ENCODE measurements around the gene SERPINI1.

Gene SERPINI1, protein sequence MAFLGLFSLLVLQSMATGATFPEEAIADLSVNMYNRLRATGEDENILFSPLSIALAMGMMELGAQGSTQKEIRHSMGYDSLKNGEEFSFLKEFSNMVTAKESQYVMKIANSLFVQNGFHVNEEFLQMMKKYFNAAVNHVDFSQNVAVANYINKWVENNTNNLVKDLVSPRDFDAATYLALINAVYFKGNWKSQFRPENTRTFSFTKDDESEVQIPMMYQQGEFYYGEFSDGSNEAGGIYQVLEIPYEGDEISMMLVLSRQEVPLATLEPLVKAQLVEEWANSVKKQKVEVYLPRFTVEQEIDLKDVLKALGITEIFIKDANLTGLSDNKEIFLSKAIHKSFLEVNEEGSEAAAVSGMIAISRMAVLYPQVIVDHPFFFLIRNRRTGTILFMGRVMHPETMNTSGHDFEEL

DNA sequence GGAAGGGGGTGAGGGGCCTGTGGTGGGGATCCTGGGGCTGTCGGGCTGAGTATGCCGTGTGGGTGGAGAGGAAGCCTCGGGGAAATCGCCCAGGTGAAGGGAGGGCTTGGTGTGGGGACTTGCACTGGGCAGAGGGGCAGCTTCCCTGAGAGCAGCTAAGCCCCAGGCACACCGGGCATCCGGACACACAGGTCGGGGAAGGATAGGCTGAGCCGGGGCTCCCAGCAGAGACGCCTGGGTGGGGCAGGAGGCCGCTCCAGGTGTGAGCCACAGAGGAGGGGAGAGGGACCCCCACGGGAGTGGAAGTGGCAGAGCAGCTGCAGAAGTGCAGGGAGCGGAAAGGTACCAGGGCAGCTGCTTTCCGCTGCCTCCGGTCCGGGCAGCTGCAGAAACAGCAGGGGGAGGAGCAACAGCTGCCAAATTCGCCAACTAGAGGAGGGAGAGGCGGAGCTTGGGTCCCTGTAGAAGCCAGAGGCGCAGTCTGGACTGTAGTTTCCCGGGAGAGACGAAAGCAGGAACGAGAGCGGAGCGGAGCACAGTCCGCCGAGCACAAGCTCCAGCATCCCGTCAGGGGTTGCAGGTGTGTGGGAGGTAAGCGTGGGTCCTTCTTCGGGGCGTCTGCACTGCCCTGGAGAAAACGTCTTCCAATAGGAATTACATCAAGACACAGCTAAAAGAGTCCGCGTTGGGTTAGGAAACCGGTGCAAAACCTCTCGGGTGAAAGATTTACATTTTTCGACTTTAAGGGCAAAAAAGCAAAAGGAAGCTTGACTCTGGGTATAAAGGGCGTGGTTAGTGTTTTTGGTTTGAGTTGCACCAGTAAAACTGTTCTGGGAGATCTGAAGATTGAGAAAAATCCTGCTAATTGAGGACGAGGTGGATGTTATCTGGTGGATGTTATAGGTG, at the start of gene SERPINI1:
Gene SERPINI1 (plus strand): TSS at position 489 of the 906 bp plus-strand sequence. CDS start 53,408 bp downstream, outside the sequence.
- Histone ChIP-seq H3K4me3 (peak within 1 kb of the TSS; percentile 70 to 78), H3K4me1 (peaks cover 0 to 37% (median 10%) of the 10 kb centered on the region in 4 donors), H3K9me3 (no peaks in the 10 kb centered on the region), H3K36me3 (no peaks in the 10 kb centered on the region), H3K27me3 (no peaks in the 10 kb centered on the region), H3K27ac (peak within 1 kb of the TSS; percentile 90 to 95)
- DNase-seq, result peak; percentile 91 to 95
- TF ChIP-seq, protein P1, sequence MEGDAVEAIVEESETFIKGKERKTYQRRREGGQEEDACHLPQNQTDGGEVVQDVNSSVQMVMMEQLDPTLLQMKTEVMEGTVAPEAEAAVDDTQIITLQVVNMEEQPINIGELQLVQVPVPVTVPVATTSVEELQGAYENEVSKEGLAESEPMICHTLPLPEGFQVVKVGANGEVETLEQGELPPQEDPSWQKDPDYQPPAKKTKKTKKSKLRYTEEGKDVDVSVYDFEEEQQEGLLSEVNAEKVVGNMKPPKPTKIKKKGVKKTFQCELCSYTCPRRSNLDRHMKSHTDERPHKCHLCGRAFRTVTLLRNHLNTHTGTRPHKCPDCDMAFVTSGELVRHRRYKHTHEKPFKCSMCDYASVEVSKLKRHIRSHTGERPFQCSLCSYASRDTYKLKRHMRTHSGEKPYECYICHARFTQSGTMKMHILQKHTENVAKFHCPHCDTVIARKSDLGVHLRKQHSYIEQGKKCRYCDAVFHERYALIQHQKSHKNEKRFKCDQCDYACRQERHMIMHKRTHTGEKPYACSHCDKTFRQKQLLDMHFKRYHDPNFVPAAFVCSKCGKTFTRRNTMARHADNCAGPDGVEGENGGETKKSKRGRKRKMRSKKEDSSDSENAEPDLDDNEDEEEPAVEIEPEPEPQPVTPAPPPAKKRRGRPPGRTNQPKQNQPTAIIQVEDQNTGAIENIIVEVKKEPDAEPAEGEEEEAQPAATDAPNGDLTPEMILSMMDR (IDR thresholded peaks at IDR 0.05), result no peak
- intact Hi-C loops (cut with DNase I; ENCODE audit: low total_unique reads), result loop anchor here (10.0 kb wide), 2 partner anchors 139 to 359 kb away; partner anchors contain the start of gene GOLIM4

DNA sequence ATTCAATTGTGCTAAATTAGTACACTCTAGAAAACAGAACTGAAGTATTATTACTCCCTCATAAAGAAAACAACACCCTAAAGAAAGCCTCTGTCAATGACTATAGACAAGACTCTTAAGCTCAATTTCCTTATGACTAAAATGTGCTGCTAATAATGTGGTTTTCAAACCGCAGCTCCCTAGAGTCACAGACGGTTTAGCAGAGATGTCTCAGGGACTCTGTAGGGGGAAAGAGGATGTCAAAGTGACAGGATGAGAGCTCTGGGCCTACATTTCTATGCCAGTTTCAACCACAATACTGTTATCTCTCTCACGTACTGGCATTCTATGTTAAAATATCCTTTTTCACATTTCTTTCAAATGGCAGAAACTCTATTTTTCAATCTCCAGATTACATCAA, 44.2 kb upstream of the SERPINI1 start:
- Histone ChIP-seq H3K4me3 (no peak overlapping the region), H3K4me1 (no peaks in the 10 kb centered on the region), H3K27me3 (no peaks in the 10 kb centered on the region), H3K27ac (no peak overlapping the region), H3K9me3 (no peaks in the 10 kb centered on the region), H3K36me3 (peaks cover 14 to 45% (median 18%) of the 10 kb centered on the region in 3 donors)
- DNase-seq, result no peak
- intact Hi-C loops (cut with DNase I; ENCODE audit: low total_unique reads), result no loop called here
- TF ChIP-seq, protein P1 (IDR thresholded peaks at IDR 0.05), result no peak

DNA sequence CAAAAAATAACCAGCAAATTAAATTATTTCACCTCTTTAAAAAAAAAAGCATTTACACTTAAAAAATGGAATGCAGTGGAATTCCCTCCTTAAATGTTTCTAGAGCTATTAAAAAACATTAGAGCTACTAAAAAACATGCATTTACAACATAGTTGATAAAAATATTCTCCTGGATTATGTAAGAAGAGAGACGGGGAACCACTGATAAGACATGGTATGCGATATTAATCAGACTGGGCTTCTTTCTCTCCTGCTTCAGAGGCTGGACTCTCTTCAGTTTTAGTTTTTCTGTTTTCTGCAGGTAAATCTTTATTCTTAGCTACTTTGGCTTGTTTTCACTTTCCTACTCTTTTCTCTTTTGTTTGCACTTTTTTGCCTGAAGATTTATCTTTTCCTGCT, 41.4 kb upstream of the SERPINI1 start:
- TF ChIP-seq, protein P1 (IDR thresholded peaks at IDR 0.05), result no peak
- intact Hi-C loops (cut with DNase I; ENCODE audit: low total_unique reads), result no loop called here

DNA sequence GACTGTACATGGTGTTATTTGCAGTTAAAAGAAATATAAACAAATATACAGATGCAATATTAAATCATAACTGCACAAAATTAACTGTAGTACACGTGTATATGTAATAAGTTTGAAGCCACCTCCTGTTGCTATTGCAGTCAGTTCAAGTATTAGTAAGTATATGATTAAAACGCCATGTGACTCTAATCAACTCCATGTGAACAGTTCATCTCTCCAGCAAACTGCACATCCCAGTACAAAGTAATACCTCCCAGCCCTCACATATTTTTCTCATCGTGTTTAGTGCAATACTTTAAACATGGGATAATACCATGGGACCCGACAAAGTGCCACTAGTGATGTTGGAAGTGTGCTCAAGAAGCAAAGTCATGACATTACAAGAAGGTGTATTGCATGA, 35.5 kb upstream of the SERPINI1 start:
- intact Hi-C loops (cut with DNase I; ENCODE audit: low total_unique reads), result no loop called here
- no peaks in the 10 kb centered on the region for H3K27me3 ChIP-seq
- DNase-seq, result no peak
- H3K9me3 ChIP-seq, result no peaks in the 10 kb centered on the region
- H3K36me3 ChIP-seq, result peaks cover 9 to 27% (median 10%) of the 10 kb centered on the region in 3 donors
- H3K4me1 ChIP-seq, result no peaks in the 10 kb centered on the region
- TF ChIP-seq, protein P1 (IDR thresholded peaks at IDR 0.05), result no peak
- H3K4me3 ChIP-seq, result no peak overlapping the region
- no peak overlapping the region for H3K27ac ChIP-seq

More for the DNA sequence above, 41.4 kb upstream of the SERPINI1 start:
- no peaks in the 10 kb centered on the region for H3K27me3 ChIP-seq
- H3K36me3 ChIP-seq, result peaks cover 9 to 40% (median 9%) of the 10 kb centered on the region in 3 donors
- no peak overlapping the region for H3K27ac ChIP-seq
- H3K4me3 ChIP-seq, result no peak overlapping the region
- no peaks in the 10 kb centered on the region for H3K9me3 ChIP-seq
- H3K4me1 ChIP-seq, result no peaks in the 10 kb centered on the region
- no peak for DNase-seq

DNA sequence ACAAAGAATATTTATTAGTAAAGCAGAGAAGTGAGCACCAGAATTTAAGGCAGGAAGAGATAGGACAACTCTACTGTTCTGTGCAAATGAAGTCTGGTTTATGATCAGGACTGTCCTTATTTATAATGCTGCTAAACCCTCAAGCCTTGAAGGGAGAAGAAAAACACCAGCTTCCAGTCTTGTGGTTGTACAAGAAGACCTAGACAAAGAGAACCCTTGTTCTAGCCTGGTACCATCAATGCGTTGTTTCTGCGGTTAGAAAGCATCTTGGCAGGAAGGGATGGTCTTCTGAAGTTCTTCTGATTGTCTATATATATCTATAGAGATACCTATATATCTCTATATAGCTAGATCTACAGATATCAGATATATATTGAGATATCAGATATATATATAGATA, 34.6 kb upstream of the SERPINI1 start:
- H3K4me1 ChIP-seq, result no peaks in the 10 kb centered on the region
- H3K27me3 ChIP-seq, result no peaks in the 10 kb centered on the region
- no peaks in the 10 kb centered on the region for H3K9me3 ChIP-seq
- no peak overlapping the region for H3K4me3 ChIP-seq
- no peak overlapping the region for H3K27ac ChIP-seq
- DNase-seq, result no peak
- peaks cover 3 to 19% (median 9%) of the 10 kb centered on the region in 3 donors for H3K36me3 ChIP-seq
- intact Hi-C loops (cut with DNase I; ENCODE audit: low total_unique reads), result no loop called here
- TF ChIP-seq, protein P1 (IDR thresholded peaks at IDR 0.05), result no peak
